Epithelial cell of esophagus (primary cell): ENCODE results near the gene GJB4.

Experiments
- DNase-seq: peaks from one replicate; pipeline ENCODE4 v3.0.0; 2010; ENCODE audit warnings: low read depth
- H3K4me3 ChIP-seq: 2 replicates; pipeline ENCODE4 v1.5.1; 2011; ENCODE audit warnings: mild to moderate bottlenecking, low read length, control low read depth
- CTCF ChIP-seq: IDR thresholded peaks from 2 replicates; pipeline ENCODE4 v1.5.1; 2011; ENCODE audit warnings: low read depth, mild to moderate bottlenecking, low read length, control low read depth, inconsistent platforms; ENCODE audit not compliant: insufficient read depth; ENCODE audit errors: missing control alignments

GJB4 gene

GRCh38 chr1:34739613-34740012, 19.9 kb upstream of the GJB4 start:
- no peak for TF ChIP-seq CTCF
- no peak overlapping the region for H3K4me3 ChIP-seq
- no peak for DNase-seq

- TF ChIP-seq CTCF: no peak
- H3K4me3 ChIP-seq: no peak overlapping the region
- peak; percentile 68 for DNase-seq
Observed at GRCh38 chr1:34740161-34740868, 19.2 kb upstream of the GJB4 start.

GRCh38 chr1:34742667-34743270, 16.8 kb upstream of the GJB4 start:
- H3K4me3 ChIP-seq: no peak overlapping the region
- peak; percentile 80 for DNase-seq
- TF ChIP-seq CTCF: peak; percentile 90

- TF ChIP-seq CTCF: no peak
- no peak overlapping the region for H3K4me3 ChIP-seq
- no peak for DNase-seq
Observed at GRCh38 chr1:34743775-34744174, 15.8 kb upstream of the GJB4 start.

- TF ChIP-seq CTCF: no peak
- DNase-seq: no peak
- H3K4me3 ChIP-seq: no peak overlapping the region
Observed at GRCh38 chr1:34744851-34745250, 14.7 kb upstream of the GJB4 start.

- no peak for TF ChIP-seq CTCF
- DNase-seq: no peak
- no peak overlapping the region for H3K4me3 ChIP-seq
Observed at GRCh38 chr1:34745666-34746065, 13.9 kb upstream of the GJB4 start.

GRCh38 chr1:34746101-34746500, 13.4 kb upstream of the GJB4 start:
- no peak for DNase-seq
- no peak overlapping the region for H3K4me3 ChIP-seq
- TF ChIP-seq CTCF: no peak
